ENCODE measurements around the gene NCL.
"Not testable (repeated sequence)": the region's sequence is repeated elsewhere in the genome, so short reads cannot be mapped to it uniquely, and the experiment has no call there.

Gene NCL

GRCh38 chr2:231427116-231427515 is 37.2 kb downstream of the NCL start:
- DNase-seq = no peak

- no peak for DNase-seq
Measured at GRCh38 chr2:231425811-231426703, 38.2 kb downstream of the NCL start.

GRCh38 chr2:231425291-231425810 is 38.9 kb downstream of the NCL start:
- DNase-seq = no peak

- no peak for DNase-seq
Measured at GRCh38 chr2:231423176-231423575, 41.1 kb downstream of the NCL start.

GRCh38 chr2:231422056-231422455 is 42.2 kb downstream of the NCL start:
- DNase-seq = no peak

- no peak for DNase-seq
Measured at GRCh38 chr2:231421051-231421580, 43.2 kb downstream of the NCL start.

GRCh38 chr2:231418820-231419640 is 45.3 kb downstream of the NCL start:
- DNase-seq = no peak

- no peak for DNase-seq
Measured at GRCh38 chr2:231415029-231415428, 49.3 kb downstream of the NCL start.

GRCh38 chr2:231413921-231414476 is 50.3 kb downstream of the NCL start:
- DNase-seq = no peak

GRCh38 chr2:231413456-231413855 is 50.8 kb downstream of the NCL start:
- no peak for DNase-seq

- no peak for DNase-seq
Measured at GRCh38 chr2:231412618-231412963, 51.7 kb downstream of the NCL start.

GRCh38 chr2:231411831-231412617 is 52.3 kb downstream of the NCL start:
- peak; percentile 27 for DNase-seq

GRCh38 chr2:231411237-231411636 is 53.0 kb downstream of the NCL start:
- DNase-seq = no peak

- no peak for DNase-seq
Measured at GRCh38 chr2:231410293-231411004, 53.8 kb downstream of the NCL start.

- DNase-seq = no peak
Measured at GRCh38 chr2:231409776-231410175, 54.5 kb downstream of the NCL start.

- not testable (repeated sequence) for DNase-seq
Measured at GRCh38 chr2:231408304-231408703, 56.0 kb downstream of the NCL start.

- not testable (repeated sequence) for DNase-seq
Measured at GRCh38 chr2:231407686-231408085, 56.6 kb downstream of the NCL start.

GRCh38 chr2:231405601-231406367 is 58.5 kb downstream of the NCL start:
- DNase-seq = not testable (repeated sequence)

- DNase-seq = not testable (repeated sequence)
Measured at GRCh38 chr2:231404183-231404578, 60.1 kb downstream of the NCL start.
